Astrocyte of the spinal cord (primary cell): ENCODE results near the gene ANAPC16.
A peak's percentile ranks its signal among the peaks of the same experiment; 100 is the strongest.

Experiments used
- DNase-seq: peaks from one replicate; pipeline ENCODE4 v3.0.0; 2011; ENCODE audit warnings: low read depth, low spot score
- H3K4me3 ChIP-seq: 2 replicates; pipeline ENCODE4 v1.5.1; 2011; ENCODE audit warnings: low read depth, mild to moderate bottlenecking, low read length, moderate library complexity
- CTCF ChIP-seq: IDR thresholded peaks from 2 replicates; pipeline ENCODE4 v1.5.1; 2012; ENCODE audit warnings: low read depth, mild to moderate bottlenecking, low read length, inconsistent platforms
- in situ Hi-C: cut with HindIII; loops from 2 replicates; pipeline ENCODE4 v1.10.0; 2017; ENCODE audit warnings: low sequenced_read_pairs

The ANAPC16 gene

DNA sequence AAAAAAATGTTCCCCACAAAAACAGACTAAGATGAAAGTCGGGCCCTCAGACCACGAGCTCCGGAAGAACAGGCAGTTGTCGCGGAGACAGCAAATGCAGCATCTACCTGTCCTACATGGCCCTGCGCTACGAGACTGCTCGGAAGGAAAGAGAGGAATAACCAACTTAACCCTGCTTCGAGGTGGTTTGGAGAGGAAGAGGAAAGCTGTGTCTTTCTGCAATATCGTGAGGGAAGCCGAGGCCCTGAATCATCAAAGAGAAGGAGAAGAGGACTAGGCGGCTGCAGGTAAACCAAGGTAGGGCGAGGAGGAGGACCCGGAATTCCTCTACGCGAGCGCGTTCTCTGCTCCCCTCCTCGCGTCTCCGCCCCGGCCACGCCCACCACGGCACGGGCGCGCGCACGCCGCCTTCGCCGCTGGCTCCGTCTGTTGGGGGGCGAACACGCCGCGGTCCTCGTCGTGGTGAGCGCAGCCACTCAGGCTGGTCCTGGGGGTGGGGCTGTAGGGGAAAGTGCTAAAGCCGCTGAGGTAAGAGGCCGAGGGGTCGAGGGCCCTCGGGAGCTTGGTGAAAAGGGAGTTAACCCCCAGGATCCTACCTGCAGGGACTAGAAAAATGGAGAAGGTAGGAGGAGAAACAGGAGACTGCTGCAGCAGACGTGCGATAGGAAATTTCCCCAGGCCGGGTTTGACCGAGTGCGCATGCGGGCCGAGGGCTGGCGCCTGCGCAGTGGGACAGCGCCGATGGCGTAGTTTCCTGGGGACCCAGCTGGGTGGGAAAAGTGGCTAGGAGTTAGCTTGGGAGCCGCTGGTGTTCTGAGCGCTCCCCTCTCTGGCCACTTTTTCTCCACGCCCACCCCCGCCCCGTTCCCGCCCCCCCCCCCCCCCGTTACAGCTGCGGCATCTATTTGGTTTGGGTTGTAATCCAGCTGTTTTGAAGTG lies at the start of gene ANAPC16, which contains the start of gene ASCC1:
Gene ANAPC16 (plus strand): TSS at position 402 of the 939 bp plus-strand sequence. CDS start 7,903 bp downstream, outside the sequence.
Gene ASCC1 (minus strand): TSS at position 666 of the 939 bp plus-strand sequence. CDS start 2,978 bp downstream, outside the sequence.
- DNase-seq, result peak; percentile 95
- peak within 1 kb of the TSS; percentile 87 for H3K4me3 ChIP-seq
- in situ Hi-C loops, result no loop called here
- TF ChIP-seq CTCF, result no peak

- no peak for DNase-seq
- no peak for TF ChIP-seq CTCF
- no peak overlapping the region for H3K4me3 ChIP-seq
- in situ Hi-C loops, result no loop called here
These were observed 48.7 kb upstream of the ANAPC16 start for GRCh38 chr10:72167118-72167517.

DNA sequence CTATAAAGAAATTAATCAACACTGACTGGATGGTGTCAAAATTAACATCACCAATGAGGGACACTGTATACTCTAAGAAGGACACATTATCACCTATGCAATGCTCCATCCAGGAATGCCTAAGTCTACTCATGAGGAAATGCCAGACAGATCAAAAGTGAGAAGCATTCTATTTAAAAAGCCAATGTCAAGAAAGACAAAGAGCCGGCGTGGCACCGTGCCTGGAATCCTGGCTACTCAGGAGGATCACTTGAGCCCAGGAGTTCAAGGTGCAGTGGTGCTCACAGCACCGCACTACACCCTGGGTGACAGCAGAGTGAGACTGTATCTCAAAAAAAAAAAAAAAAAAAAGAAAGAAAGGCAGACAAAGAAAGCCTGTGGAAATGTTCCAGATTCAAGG lies 45.5 kb upstream of the ANAPC16 start:
- H3K4me3 ChIP-seq, result no peak overlapping the region
- in situ Hi-C loops, result no loop called here
- no peak for TF ChIP-seq CTCF
- DNase-seq, result peak; percentile 37

- DNase-seq, result no peak
- in situ Hi-C loops, result no loop called here
- no peak overlapping the region for H3K4me3 ChIP-seq
- no peak for TF ChIP-seq CTCF
These were observed 45.1 kb upstream of the ANAPC16 start for GRCh38 chr10:72170733-72171132.

DNA sequence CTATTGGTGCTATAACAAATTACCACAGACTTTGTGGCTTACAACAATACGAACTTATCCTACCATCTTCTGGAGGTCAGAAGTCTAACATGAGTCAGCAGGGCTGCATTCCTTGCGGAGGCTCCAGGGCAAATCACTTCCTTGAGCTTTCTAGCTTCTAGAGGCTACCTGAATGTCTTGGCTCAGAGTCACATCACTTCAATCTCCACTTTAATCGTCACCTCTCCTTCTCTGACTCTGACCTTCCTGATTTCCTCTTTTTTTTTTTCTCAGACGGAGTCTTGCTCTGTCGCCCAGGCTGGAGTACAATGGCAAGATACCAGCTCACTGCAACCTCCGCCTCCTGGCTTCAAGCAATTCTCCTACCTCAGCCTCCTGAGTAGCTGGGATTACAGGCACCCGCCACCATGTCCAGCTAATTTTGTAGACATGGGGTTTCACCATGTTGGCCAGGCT lies 44.6 kb upstream of the ANAPC16 start:
- DNase-seq, result peak; percentile 84

GRCh38 chr10:72173262-72173618 lies 42.6 kb upstream of the ANAPC16 start:
- TF ChIP-seq CTCF, result no peak
- in situ Hi-C loops, result no loop called here
- no peak for DNase-seq
- no peak overlapping the region for H3K4me3 ChIP-seq

More for the DNA sequence above, 44.6 kb upstream of the ANAPC16 start:
- H3K4me3 ChIP-seq, result no peak overlapping the region
- in situ Hi-C loops, result no loop called here
- no peak for TF ChIP-seq CTCF
